Pancreas (tissue), 10 donors: Measurements from ENCODE around the gene MFN2. TPM values are rescaled to one million over a fixed set of nuclear protein-coding genes. Genes with fewer than 3 reads are reported as not detected.
A peak's percentile ranks its signal among the peaks of the same experiment; 100 is the strongest.

Experiments used
- ATAC-seq, 4 donors: fragments of 200-7000 bp; cut with Tn5 transposase; one replicate each; pipeline versions ENCODE4 v1.8.0 to v1.9.1; 2020; ENCODE audit warnings: mild to moderate bottlenecking in 4 of 4, moderate library complexity in 4 of 4
- DNase-seq, 6 donors: peaks; one replicate each; pipeline ENCODE4 v3.0.0-alpha.2; 2020
- FAIRE-seq: peaks from 2 replicates; lab custom pipeline; 2012; peaks lifted over from hg19 to GRCh38; lab: Jason Lieb, UNC
- H3K27ac ChIP-seq, 4 donors: fragments of 200-600 bp; sonication (generic); 1 replicate in 3 of 4; 2 replicates in 1 of 4; pipeline versions ENCODE4 v1.5.0 to v1.8.0; 2020
- H3K27me3 ChIP-seq, 4 donors: fragments of 200-600 bp; one replicate each; pipeline ENCODE4 v1.8.0; 2021
- H3K36me3 ChIP-seq, 3 donors: fragments of 200-600 bp; sonication (generic) in 1 of 3; one replicate each; pipeline versions ENCODE4 v1.5.0 to v1.8.0; 2020 to 2021
- H3K4me1 ChIP-seq, 3 donors: fragments of 200-600 bp; one replicate each; pipeline ENCODE4 v1.8.0; 2021
- H3K4me3 ChIP-seq, 4 donors: fragments of 200-600 bp; sonication (generic) in 2 of 4; one replicate each; pipeline versions ENCODE4 v1.5.0 to v1.8.0; 2020 to 2021
- H3K9me3 ChIP-seq, 4 donors: fragments of 200-600 bp; one replicate each; pipeline ENCODE4 v1.8.0; 2021
- WGBS, 2 donors: extraction: QIAGEN DNeasy Blood & Tissue Kit; methylation state at CpG; one replicate each; pipeline ENCODE4 v1.1.7; 2013; 5-methylcytosine and 5-hydroxymethylcytosine counted together
- intact Hi-C, 3 donors: fragments of 100-400 bp; cut with DNase I; formaldehyde crosslinking; loops; one replicate each; pipeline versions ENCODE4 v1.11.1 to v1.14.2; 2022
- polyA plus RNA-seq, 2 donors: library from polyadenylated mRNA; stranded (reverse); fragments of 200-250 nt; gene quantifications; one replicate each; pipeline ENCODE4 v1.2.3, GENCODE V29; 2013
- total RNA-seq, 6 donors: library from RNA; stranded (reverse); fragmentation: NEBNext Ultra II Directional in 4 of 6; extraction: Animal tissue kit (Norgen Biotek cat#: 25700) in 4 of 6; gene quantifications; one replicate each; pipeline versions ENCODE4 v1.2.1 to v1.2.4, GENCODE V29; 2021 to 2023
- TF ChIP-seq, protein P1 (sequence below), 4 donors: fragments of 200-600 bp; sonication (generic) in 3 of 4; IDR thresholded peaks; one replicate each; pipeline versions ENCODE4 v1.5.0 to v1.8.0; 2021; ENCODE audit warnings: antibody characterized with exemption in 4 of 4
- donor health status: healthy with polysubstance abuse.
- donor health status: DM: no; HTN: no; CAD: no; lungs with moderate emphysema.
- donor health status: DM: no; HTN: no; CAD: no.
- donor health status: control.
- donor health status: control.
- donor health status: Bipolar disorder and iron deficiency.
- donor health status: DM: yes; HTN: yes; CAD: no.
- donor health status: DM: no; HTN: no; CAD: no.
- donor health status: DM: no; HTN: no; CAD: no.
- donor health status: DM: yes; HTN: yes; CAD: no.

Gene MFN2
- total and polyA plus RNA-seq, 8 donors: 13.7 to 34.4 (median 24.8) TPM

DNA sequence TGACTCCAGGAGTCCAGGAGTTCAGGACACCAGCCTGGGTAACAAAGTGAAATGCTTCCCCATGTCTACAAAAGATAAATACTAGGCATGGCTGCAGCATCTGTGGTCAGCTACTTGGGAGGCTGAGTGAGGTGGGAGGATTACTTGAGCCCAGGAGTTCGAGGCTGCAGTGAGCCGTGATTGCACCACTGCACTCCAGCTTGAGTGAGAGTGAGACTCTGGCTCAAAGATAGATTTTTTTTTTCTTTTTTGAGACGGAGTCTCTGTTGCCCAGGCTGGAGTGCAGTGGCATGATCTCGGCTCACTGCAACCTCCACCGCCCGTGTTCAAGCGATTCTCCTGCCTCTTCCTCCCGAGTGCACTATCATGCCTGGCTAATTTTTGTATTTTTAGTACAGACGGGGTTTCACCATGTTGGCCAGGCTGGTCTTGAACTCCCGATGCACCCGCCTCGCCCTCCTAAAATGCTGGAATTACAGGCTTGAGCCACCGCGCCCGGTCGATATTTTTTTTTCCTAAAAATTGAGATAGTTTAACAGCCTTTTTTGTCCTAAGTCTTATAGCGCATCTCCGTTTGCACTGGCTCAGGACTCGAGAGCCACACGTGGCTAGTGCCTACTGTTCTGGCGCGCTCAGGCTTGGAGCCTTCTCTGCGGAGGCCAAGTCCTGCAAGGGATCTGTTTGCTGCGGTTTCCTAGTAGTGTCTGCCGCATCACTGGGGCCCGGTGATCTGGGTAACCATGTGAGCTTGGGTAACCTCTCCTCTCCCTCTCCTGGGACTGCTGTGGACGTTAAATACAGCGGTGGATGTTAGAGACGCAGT is 1.0 kb upstream of the MFN2 start:
- intact Hi-C loops: no loop called here
- DNase-seq: peak in 2 of 6 donors; percentile 54 to 70
- Histone ChIP-seq H3K4me3 (peak overlapping the region in 3 of 4 donors; percentile 85 to 97 (median 92)), H3K27ac (peak overlapping the region; percentile 88 to 95 (median 92)), H3K27me3 (no peaks in the 10 kb centered on the region), H3K36me3 (no peaks in the 10 kb centered on the region), H3K9me3 (no peaks in the 10 kb centered on the region), H3K4me1 (peaks cover 4 to 26% (median 6%) of the 10 kb centered on the region in 3 donors)
- TF ChIP-seq, protein P1, sequence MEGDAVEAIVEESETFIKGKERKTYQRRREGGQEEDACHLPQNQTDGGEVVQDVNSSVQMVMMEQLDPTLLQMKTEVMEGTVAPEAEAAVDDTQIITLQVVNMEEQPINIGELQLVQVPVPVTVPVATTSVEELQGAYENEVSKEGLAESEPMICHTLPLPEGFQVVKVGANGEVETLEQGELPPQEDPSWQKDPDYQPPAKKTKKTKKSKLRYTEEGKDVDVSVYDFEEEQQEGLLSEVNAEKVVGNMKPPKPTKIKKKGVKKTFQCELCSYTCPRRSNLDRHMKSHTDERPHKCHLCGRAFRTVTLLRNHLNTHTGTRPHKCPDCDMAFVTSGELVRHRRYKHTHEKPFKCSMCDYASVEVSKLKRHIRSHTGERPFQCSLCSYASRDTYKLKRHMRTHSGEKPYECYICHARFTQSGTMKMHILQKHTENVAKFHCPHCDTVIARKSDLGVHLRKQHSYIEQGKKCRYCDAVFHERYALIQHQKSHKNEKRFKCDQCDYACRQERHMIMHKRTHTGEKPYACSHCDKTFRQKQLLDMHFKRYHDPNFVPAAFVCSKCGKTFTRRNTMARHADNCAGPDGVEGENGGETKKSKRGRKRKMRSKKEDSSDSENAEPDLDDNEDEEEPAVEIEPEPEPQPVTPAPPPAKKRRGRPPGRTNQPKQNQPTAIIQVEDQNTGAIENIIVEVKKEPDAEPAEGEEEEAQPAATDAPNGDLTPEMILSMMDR (IDR thresholded peaks at IDR 0.05): no peak
- FAIRE-seq: no peak
- 48 to 52% methylated on average over 29 of the region's 29 CpGs for WGBS, 2 donors
- ATAC-seq: peak; percentile 4 to 18 (median 8)

DNA sequence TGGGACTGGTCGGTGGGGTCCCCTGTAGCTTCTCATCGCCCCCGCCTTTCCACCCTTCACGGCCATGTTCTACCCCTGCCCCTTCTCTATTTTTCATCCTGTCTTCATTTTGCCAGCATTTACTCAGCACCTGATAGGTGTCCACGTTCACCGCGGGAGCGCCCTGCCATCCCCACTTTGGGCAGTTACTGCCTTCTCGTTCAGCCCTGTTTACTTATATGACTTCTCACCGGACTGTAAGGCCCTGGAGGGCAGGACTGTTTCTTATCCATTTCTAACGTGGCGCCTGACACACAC is 380 bp downstream of the MFN2 start:
- FAIRE-seq: no peak
- intact Hi-C loops: loop anchor here in 1 of 3 donors (10.0 kb wide), 1 partner anchor 146 kb away; no protein-coding TSS in a partner anchor
- Histone ChIP-seq H3K27me3 (no peaks in the 10 kb centered on the region), H3K4me1 (peaks cover 4 to 26% (median 6%) of the 10 kb centered on the region in 3 donors), H3K27ac (peak overlapping the region; percentile 88 to 95 (median 92)), H3K36me3 (no peaks in the 10 kb centered on the region), H3K4me3 (peak overlapping the region; percentile 85 to 98 (median 94)), H3K9me3 (no peaks in the 10 kb centered on the region)
- peak in 1 of 4 donors; percentile 0 for ATAC-seq
- 0 to 1% methylated on average over 12 of the region's 12 CpGs for WGBS, 2 donors
- TF ChIP-seq, protein P1 (IDR thresholded peaks at IDR 0.05): no peak
- no peak for DNase-seq

DNA sequence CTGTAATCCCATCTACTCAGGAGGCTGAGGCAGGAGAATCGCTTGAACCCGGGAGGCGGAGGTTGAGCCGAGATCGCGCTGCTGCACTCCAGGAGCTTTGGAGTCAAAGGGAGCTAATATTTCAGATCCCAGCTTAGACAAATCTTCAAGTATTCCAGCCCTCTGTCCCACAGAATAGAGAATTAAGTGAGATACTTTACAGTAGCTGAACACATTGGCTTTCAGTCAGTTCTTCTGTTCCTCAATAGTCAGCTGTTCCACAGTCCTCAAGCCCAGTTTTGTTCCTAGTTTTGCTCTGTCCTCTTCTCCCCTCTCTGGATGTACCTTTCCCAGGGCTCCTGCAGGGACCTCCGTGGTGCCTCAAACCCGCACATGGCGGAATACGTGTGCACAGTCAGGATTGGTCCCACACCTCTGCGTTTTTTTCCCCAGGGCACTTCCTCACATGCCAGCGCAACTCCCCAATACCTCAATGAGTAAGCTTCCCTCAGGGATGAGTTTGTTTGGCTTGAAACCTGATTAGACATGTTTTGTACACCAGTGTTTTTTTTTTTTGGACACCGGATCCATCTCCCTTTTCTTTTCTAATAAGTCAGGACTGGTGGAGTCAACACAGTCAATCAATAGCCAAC is 1.2 kb downstream of the MFN2 start:
- peaks cover 4 to 26% (median 6%) of the 10 kb centered on the region in 3 donors for H3K4me1 ChIP-seq
- no peak for DNase-seq
- intact Hi-C loops: loop anchor here in 1 of 3 donors (10.0 kb wide), 1 partner anchor 147 kb away; no protein-coding TSS in a partner anchor
- no peak for FAIRE-seq
- H3K9me3 ChIP-seq: no peaks in the 10 kb centered on the region
- peak overlapping the region in 2 of 4 donors; percentile 92 to 97 for H3K4me3 ChIP-seq
- H3K27me3 ChIP-seq: no peaks in the 10 kb centered on the region
- H3K36me3 ChIP-seq: peaks cover 0 to 5% (median 0%) of the 10 kb centered on the region in 3 donors
- no peak overlapping the region for H3K27ac ChIP-seq
- 78 to 83% methylated on average over 13 of the region's 13 CpGs for WGBS, 2 donors
- no peak for ATAC-seq
- TF ChIP-seq, protein P1 (IDR thresholded peaks at IDR 0.05): no peak

DNA sequence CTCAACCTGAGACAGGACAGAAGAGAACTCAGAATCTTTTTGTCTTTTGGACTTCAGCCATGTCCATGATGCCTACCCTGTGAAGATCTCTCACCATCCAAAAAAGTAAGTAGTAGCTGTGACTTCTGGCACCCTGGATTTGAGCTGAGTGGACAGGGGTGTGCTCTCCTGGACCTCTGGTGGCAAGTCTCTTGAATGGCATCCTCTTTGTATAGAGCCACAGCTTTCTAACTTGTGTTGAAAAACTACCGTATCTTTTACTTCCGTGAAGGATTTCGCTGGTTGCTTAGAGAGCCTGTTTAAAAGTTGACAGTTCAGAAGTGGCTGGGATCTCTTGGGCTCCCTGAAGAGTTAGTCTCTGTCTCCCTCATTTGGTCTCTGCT is 1.8 kb downstream of the MFN2 start:
- 36 to 43% methylated on average over 3 of the region's 3 CpGs for WGBS, 2 donors
- Histone ChIP-seq H3K4me1 (peaks cover 4 to 26% (median 6%) of the 10 kb centered on the region in 3 donors), H3K27ac (no peak overlapping the region), H3K27me3 (no peaks in the 10 kb centered on the region), H3K4me3 (no peak overlapping the region), H3K9me3 (no peaks in the 10 kb centered on the region), H3K36me3 (peaks cover 0 to 5% (median 0%) of the 10 kb centered on the region in 3 donors)
- no peak for FAIRE-seq
- intact Hi-C loops: loop anchor here in 1 of 3 donors (10.0 kb wide), 1 partner anchor 147 kb away; no protein-coding TSS in a partner anchor
- ATAC-seq: no peak
- DNase-seq: no peak
- TF ChIP-seq, protein P1 (IDR thresholded peaks at IDR 0.05): peak in 1 of 4 donors; percentile 17
